ENCODE data around the gene PDZD2. TPM values are rescaled to one million over a fixed set of nuclear protein-coding genes. Genes with fewer than 3 reads are reported as not detected.
"Not testable (repeated sequence)": the region's sequence is repeated elsewhere in the genome, so short reads cannot be mapped to it uniquely, and the experiment has no call there.

PDZD2 gene
- total RNA-seq: under 1 TPM in 1 of 2 experiments, not detected in 1; 0.42 TPM

DNA sequence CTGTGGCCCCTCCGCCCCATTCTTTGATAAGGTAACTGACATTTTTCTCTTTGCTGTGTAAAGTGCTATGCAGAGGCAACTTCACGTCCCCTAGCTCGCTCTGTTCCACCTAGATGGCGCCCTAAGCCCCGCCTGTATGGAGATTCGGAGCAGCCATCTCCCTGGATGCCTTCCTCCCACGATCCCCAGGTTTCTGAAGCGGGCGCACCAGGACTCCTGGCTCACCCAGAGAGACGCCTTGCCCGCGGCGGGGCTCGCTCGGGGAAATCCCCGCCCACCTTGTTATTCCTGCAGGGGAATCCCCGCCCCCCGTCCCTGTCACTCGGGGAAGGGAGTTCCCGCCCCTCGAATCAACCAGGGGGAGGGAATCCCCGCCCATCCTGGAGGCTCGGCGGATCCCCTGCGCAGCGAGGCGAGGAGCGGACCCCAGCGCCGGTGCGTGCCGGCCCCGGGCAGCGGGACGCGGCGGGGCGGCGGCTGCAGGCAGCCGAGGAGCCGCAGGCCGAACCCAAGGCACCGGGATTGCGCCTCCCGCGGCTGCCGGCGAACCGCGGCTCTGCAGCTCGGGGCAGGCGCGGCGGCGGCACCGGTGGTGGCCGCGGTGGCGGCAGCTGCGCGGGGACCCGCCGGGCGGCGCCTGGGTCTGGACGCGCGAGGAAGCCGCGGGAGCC lies at the start of gene PDZD2:
PDZD2 (plus strand) TSS at position 384 of the 671 bp plus-strand sequence.
- peak; percentile 79 for DNase-seq
- Mint-ChIP-seq H3K9me3 (no peaks in the 10 kb centered on the region), H3K36me3 (no peaks in the 10 kb centered on the region), H3K4me3 (peak within 1 kb of the TSS; percentile 80), H3K4me1 (peaks cover 8% of the 10 kb centered on the region), H3K27me3 (peaks cover 33% of the 10 kb centered on the region), H3K27ac (no peak within 1 kb of the TSS)

DNA sequence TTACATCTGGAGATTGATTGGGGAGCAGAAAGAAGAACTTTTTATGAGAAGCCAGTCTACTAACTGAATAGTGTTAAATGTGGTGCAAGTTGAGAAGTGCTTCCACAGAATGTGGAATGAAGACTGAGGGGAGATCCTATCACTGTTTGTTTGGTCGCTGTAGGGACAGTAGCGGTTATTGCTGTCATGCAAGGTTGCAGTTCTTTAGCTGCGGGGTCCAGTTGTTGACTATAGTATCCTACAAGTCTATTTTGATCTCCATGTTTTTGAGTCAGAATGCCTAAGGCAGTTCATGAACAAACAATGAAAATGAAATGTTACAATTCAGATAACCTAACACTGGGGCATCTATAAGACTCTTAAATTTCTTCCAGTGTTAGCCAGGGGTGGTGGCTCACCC lies 45.3 kb upstream of the PDZD2 start:
- Mint-ChIP-seq H3K27ac (no peak overlapping the region), H3K36me3 (no peaks in the 10 kb centered on the region), H3K4me3 (no peak overlapping the region), H3K27me3 (peaks cover 14% of the 10 kb centered on the region), H3K4me1 (no peaks in the 10 kb centered on the region), H3K9me3 (no peaks in the 10 kb centered on the region)
- DNase-seq: no peak

DNA sequence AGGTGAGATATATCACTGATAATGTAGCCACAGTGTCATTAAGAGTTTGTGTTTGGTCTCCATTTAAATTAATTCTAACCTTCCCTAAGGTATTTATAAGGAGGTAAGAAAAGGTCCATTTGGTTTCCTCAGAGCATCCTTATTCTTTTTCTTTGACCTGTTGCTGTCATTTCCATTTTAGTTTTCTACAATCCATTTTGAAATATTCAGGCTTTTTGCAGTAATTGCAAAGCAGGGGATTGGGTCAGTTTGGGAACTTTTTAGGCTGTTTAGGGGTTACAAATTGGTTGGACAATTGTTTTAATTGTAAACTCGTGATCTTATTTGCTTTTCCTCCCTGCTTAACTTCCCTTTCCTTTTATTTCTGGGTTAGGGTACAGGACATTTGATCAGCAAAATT lies 42.6 kb upstream of the PDZD2 start:
- no peak for DNase-seq
- Mint-ChIP-seq H3K27me3 (peaks cover 18% of the 10 kb centered on the region), H3K9me3 (no peaks in the 10 kb centered on the region), H3K27ac (no peak overlapping the region), H3K36me3 (no peaks in the 10 kb centered on the region), H3K4me1 (no peaks in the 10 kb centered on the region), H3K4me3 (no peak overlapping the region)

DNA sequence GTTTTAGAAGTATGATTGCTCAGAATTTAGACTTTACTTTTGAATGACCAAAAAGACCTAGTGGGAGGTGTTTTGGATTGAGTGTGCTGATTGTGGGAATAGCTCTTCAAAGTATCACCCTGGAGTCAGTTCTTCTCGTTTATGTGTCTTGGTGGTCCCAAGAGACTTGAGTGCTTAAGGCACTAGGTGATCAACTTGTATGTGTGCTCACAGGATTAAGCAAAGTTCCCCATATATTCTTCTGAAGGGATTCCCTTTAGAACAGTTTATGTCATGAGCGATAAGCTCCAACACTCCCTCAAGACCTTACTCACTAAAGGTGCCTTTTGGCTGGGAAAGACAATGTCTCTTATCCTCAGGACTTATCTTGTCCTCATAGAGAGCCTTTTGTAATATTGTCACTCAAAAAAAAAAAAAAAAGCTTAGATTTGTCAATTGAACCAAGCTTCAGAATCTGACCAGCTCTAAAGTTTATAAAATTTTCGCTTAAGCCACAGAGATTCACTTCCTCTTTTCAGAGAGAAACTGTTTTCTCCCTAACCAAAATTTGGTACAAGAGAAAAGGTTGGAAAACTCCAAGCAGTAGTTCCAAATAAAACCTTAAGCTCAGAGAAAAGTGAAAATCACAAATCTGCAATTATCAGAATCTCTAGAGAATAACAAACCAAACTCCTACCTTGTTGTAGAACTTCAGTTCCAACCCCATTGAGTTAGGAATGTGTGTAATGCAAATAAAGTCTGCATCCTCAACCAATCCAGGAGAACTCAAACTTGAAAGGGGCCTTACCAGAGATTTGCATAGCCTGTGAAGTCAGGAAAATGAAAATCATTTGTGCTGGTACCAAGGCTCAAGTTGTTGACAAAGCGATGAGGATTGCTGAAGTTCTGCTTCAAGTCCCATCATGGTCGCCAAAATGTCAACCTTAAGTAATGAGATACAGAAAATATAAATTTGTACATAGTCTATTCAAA lies 40.0 kb upstream of the PDZD2 start:
- Mint-ChIP-seq H3K27ac (no peak overlapping the region), H3K9me3 (no peaks in the 10 kb centered on the region), H3K4me3 (no peak overlapping the region), H3K36me3 (no peaks in the 10 kb centered on the region), H3K27me3 (peaks cover 22% of the 10 kb centered on the region), H3K4me1 (no peaks in the 10 kb centered on the region)
- no peak for DNase-seq

DNA sequence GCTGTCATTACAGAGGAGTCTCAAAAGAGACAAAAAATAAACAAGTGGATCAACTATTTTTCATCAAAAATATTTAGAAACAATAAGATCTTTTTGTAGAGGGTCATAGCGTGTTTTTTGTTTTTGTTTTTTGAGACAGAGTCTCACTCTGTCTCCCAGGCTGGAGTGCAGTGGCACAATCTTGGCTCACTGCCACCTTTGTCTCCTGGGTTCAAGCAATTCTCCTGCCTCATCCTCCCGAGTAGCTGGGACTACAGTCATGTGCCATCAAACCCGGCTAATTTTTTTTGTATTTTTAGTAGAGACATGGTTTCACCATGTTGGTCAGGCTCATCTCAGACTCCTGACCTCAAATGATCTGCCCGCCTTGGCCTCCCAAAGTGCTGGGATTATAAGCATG lies 36.6 kb upstream of the PDZD2 start:
- not testable (repeated sequence) for H3K36me3 Mint-ChIP-seq, H3K9me3 Mint-ChIP-seq, H3K4me1 Mint-ChIP-seq, H3K27ac Mint-ChIP-seq, DNase-seq, H3K4me3 Mint-ChIP-seq
- H3K27me3 Mint-ChIP-seq: peaks cover 14% of the 10 kb centered on the region

DNA sequence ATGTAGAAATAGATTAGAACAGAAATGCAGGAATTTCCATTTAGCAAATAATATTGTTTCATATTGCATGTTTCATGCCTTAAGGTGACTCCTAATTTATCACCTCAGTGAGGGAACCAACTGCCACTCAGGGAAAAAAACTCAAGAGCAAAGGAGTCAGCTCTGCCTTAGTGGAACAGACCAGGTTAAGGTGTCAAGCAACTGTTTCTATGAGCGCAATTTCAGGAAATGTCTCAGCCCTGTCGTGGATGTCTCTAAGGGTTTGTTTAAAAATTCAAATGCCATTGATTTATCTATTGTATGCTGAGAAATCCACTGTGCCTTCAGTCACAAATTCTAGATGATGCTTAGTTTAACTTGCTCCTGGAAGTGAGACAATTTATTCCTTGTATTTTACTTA lies 34.7 kb upstream of the PDZD2 start:
- no peaks in the 10 kb centered on the region for H3K9me3 Mint-ChIP-seq
- no peak for DNase-seq
- no peaks in the 10 kb centered on the region for H3K4me1 Mint-ChIP-seq
- no peak overlapping the region for H3K4me3 Mint-ChIP-seq
- H3K27me3 Mint-ChIP-seq: peaks cover 9% of the 10 kb centered on the region
- no peaks in the 10 kb centered on the region for H3K36me3 Mint-ChIP-seq
- H3K27ac Mint-ChIP-seq: no peak overlapping the region

DNA sequence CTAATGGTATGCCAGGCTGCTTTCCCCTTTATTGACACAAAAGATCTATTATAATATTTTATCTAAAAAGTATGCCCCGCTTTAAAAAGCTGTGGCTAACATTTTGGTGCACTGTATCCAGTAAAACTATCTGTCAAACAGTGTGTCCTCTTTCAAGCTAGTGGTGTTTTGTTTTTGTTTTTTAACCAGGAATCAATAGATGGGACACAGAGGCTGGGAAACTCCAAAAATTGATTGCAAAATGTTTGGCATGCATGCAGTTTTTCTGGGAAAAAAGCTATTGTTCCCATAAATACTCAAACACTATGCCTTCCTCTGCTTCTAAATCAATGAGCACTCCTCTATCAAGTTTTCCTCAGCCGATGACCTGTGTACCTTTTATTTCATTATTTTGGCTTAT lies 34.3 kb upstream of the PDZD2 start:
- H3K4me1 Mint-ChIP-seq: no peaks in the 10 kb centered on the region

DNA sequence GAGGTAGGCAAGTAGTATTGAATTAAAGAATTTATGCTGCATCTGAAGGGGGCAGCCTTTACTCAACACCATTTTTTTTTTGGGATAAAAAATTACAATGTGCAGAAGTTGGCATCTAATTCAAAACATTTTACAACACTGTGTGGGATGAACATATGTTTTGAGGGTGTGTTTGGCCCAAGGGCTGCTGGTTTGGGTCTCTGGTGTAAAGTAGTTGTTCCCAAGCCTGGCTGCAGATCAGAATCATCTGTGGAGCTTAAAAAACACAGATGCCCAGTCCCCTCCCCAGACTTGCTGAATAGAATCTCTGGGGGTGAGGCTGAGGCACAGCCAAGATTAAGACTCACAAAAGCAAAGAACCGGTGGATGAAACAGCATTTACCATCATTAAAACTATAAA lies 33.0 kb upstream of the PDZD2 start:
- Mint-ChIP-seq H3K9me3 (no peaks in the 10 kb centered on the region), H3K27me3 (peaks cover 8% of the 10 kb centered on the region), H3K4me3 (no peak overlapping the region), H3K27ac (no peak overlapping the region), H3K4me1 (no peaks in the 10 kb centered on the region), H3K36me3 (no peaks in the 10 kb centered on the region)
- DNase-seq: no peak

More for the DNA sequence above, 34.3 kb upstream of the PDZD2 start:
- Mint-ChIP-seq H3K36me3 (no peaks in the 10 kb centered on the region), H3K27me3 (peaks cover 9% of the 10 kb centered on the region), H3K9me3 (no peaks in the 10 kb centered on the region), H3K4me3 (no peak overlapping the region), H3K27ac (no peak overlapping the region)
- no peak for DNase-seq

DNA sequence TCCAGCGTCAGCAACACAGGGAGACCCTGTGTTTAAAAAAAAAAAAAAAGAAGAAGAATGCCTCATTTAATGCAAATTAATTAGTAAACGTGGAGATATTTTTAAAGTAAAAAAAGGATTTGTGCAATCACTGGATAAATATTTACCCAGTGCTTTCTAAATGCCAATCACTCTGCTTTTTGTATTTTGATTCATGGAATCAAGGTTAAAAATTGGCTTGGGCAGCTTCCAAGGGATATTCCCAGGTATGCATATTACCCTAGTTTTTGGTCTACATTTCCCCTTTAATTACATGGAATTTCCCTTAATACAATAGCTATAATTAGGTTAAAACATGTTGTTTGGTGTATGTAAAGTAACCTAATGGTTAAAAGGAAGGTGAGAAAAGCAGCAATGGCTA lies 31.4 kb upstream of the PDZD2 start:
- H3K36me3 Mint-ChIP-seq: no peaks in the 10 kb centered on the region
- H3K4me1 Mint-ChIP-seq: no peaks in the 10 kb centered on the region
- H3K4me3 Mint-ChIP-seq: no peak overlapping the region
- H3K27me3 Mint-ChIP-seq: peaks cover 4% of the 10 kb centered on the region
- H3K27ac Mint-ChIP-seq: no peak overlapping the region
- no peak for DNase-seq
- H3K9me3 Mint-ChIP-seq: no peaks in the 10 kb centered on the region

DNA sequence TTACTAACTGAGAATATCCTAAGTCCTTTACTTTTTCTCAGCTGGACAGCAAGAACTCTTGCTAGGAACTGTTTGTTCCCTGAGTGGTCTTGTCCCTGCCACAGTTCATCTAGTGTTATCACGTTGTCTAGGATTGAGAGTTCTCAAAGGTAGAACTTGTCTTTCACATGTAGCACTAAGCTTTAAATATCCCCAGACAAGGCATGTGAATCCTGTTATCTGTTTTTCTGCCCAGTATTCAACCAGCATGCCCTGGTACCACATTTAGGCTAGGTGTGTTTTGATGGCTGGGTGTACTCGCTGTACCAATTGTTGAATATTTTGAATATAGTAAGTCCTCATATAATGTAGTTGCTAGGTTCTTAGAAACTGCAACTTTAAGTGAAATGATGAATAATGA lies 27.9 kb upstream of the PDZD2 start:
- Mint-ChIP-seq H3K27me3 (peaks cover 7% of the 10 kb centered on the region), H3K36me3 (no peaks in the 10 kb centered on the region), H3K4me3 (no peak overlapping the region), H3K9me3 (no peaks in the 10 kb centered on the region), H3K4me1 (no peaks in the 10 kb centered on the region), H3K27ac (no peak overlapping the region)
- no peak for DNase-seq

DNA sequence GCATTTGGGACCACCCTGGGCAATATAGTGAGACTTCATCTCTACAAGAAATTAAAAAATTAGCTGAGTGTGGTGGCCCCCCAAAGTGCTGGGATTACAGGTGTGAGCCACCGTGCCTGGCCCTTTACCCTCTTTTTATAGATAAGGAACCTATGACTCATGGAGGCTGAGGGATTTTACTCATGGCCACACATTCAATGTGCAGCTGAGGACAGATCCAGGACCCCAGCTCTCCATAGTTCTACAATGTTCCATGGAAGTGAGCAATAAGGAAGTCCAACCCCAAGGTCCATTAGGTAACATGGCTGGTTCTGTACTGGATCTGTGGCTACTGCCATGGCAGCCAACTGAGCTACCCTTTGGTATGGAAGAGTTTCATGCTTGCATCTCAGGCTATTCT lies 25.3 kb upstream of the PDZD2 start:
- H3K27ac Mint-ChIP-seq: no peak overlapping the region
- no peak overlapping the region for H3K4me3 Mint-ChIP-seq
- no peaks in the 10 kb centered on the region for H3K36me3 Mint-ChIP-seq

DNA sequence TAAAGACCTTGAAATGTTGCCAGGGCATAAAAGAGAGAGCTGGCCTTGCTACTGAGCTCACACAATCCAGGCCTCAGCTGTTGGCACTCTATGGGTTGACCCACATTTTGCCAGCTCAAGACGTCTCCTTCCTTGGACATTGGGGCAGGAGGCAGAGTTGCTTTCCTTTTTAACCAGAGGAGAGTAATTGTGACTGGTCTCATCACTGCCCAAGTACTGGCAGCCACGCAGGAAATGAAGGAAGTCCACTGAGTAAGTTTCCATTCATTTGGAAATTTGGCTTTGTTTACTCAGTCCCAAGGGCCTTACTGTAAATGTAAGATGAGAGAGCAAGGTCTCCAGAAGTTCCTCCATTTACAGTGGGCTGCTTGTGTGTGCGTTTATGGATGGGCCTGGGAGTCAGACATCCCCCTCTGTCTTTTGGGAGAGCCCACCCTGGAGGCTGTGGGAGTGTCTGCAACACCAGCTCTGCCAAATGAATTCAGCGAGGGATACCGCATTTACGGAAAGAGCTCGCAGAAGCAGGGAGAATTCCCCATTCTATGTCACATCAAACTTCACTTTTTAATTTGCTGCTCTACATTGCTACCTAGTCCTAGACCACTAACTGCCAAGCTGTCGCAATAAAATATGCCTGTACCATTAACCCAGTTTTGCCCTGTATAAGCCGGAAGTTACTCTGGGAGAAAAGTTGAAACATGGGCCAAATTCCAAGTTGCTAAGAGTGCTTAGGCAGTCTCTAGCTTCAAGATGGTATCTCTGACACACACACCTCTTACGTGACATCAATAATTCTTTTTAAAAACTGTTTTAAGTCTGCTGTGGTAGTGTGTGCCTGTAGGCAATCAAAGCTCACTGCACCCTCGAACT lies 24.5 kb upstream of the PDZD2 start:
- Mint-ChIP-seq H3K27ac (no peak overlapping the region), H3K4me1 (peaks cover 9% of the 10 kb centered on the region), H3K27me3 (peaks cover 35% of the 10 kb centered on the region), H3K36me3 (no peaks in the 10 kb centered on the region), H3K4me3 (no peak overlapping the region), H3K9me3 (no peaks in the 10 kb centered on the region)
- DNase-seq: no peak

More for the DNA sequence above, 25.3 kb upstream of the PDZD2 start:
- no peak for DNase-seq
- H3K27me3 Mint-ChIP-seq: peaks cover 30% of the 10 kb centered on the region
- peaks cover 6% of the 10 kb centered on the region for H3K4me1 Mint-ChIP-seq
- no peaks in the 10 kb centered on the region for H3K9me3 Mint-ChIP-seq

DNA sequence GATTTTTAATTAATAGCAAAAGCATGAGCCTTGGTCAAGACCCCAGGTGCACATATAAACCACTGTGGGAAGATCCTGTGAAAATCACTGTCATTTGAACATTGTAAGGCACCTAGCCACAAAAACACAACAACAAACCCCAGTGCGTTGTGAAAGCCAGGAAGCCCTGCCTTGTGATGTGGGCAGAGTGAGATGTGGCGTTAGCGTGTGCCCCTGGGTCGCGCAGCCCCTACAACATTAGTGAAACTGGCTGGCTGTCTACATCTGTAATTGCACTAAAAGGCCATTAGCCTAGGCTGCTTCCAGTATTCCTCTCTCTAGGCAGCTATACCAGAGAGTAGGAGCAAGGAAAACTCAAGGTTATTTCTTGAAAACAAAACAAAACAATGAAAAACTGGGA lies 21.1 kb upstream of the PDZD2 start:
- peaks cover 9% of the 10 kb centered on the region for H3K4me1 Mint-ChIP-seq
- peaks cover 46% of the 10 kb centered on the region for H3K27me3 Mint-ChIP-seq
- DNase-seq: no peak
- H3K27ac Mint-ChIP-seq: no peak overlapping the region
- H3K4me3 Mint-ChIP-seq: no peak overlapping the region
- H3K36me3 Mint-ChIP-seq: no peaks in the 10 kb centered on the region
- no peaks in the 10 kb centered on the region for H3K9me3 Mint-ChIP-seq

DNA sequence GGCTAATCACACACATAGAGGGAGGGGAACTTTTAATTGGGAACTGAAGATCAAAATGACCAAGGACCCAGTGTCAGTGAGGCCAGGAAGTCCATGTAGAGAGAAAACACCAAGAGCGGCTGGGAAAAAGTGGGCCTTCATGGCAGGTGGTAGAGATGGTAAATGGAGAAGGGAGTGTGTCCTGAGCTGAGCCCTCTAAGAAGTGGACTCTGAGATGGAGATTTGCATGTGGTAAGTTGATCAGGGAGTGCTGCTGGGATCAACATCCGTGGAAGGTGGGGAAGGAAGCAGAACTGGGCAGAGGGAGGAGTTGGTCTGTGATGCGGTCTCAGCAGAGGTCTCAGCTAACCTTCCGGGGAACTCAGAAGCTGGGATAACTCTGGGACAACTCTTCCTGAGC lies 18.9 kb upstream of the PDZD2 start:
- Mint-ChIP-seq H3K27me3 (peaks cover 46% of the 10 kb centered on the region), H3K9me3 (no peaks in the 10 kb centered on the region), H3K4me3 (no peak overlapping the region), H3K4me1 (peaks cover 12% of the 10 kb centered on the region), H3K36me3 (no peaks in the 10 kb centered on the region), H3K27ac (no peak overlapping the region)
- DNase-seq: no peak

DNA sequence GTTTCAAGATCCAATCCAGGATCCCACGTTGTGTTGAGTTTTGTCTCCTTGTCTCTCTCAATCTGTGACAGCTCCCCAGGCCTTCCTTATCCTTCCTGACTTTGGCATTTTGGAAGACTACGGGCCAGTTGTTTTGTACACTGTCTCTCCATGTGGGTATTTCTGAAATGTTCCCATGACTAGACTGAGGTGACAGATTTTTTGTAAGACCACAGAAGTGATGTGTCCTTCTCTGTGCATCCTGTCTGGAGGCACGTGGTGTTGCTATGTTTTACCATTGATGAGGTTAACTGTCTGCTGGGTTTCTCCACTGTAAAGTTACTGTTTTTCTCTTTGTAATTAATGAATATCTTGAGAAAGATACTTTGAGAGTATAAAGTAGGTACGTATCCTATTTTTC lies 15.7 kb upstream of the PDZD2 start:
- H3K9me3 Mint-ChIP-seq: no peaks in the 10 kb centered on the region
- H3K4me1 Mint-ChIP-seq: peaks cover 8% of the 10 kb centered on the region
- H3K36me3 Mint-ChIP-seq: no peaks in the 10 kb centered on the region
- H3K27ac Mint-ChIP-seq: no peak overlapping the region
- peaks cover 28% of the 10 kb centered on the region for H3K27me3 Mint-ChIP-seq
- DNase-seq: no peak
- H3K4me3 Mint-ChIP-seq: no peak overlapping the region
